Measurements from ENCODE around the gene DIP2C. TPM values are rescaled to one million over a fixed set of nuclear protein-coding genes. Genes with fewer than 3 reads are reported as not detected.
A peak's percentile ranks its signal among the peaks of the same experiment; 100 is the strongest.

DIP2C gene
- total RNA-seq, 2 experiments from 2014 or later, result 0.70 to 0.76 TPM

- Mint-ChIP-seq H3K4me1 (peaks cover 18% of the 10 kb centered on the region), H3K9me3 (no peaks in the 10 kb centered on the region), H3K36me3 (ENCODE audit: low read depth) (peaks cover 3% of the 10 kb centered on the region), H3K4me3 (no peak overlapping the region), H3K27me3 (peaks cover 2% of the 10 kb centered on the region), H3K27ac (no peak overlapping the region)
- POLR2A ChIA-PET, result no interaction called here
- no peak for DNase-seq
- CTCF ChIA-PET, result no interaction called here
Measured at GRCh38 chr10:288316-289200, 400.9 kb downstream of the DIP2C start.

- no peak overlapping the region for H3K27ac Mint-ChIP-seq
- H3K4me3 Mint-ChIP-seq, result no peak overlapping the region
- ChIA-PET CTCF (no interaction called here), POLR2A (interaction anchor here (1.4 kb wide), 1 partner anchor 27 kb away, joined by 3 read pairs; no protein-coding TSS in a partner anchor)
- H3K4me1 Mint-ChIP-seq, result peaks cover 25% of the 10 kb centered on the region
- peaks cover 3% of the 10 kb centered on the region for H3K36me3 Mint-ChIP-seq (ENCODE audit: low read depth)
- no peaks in the 10 kb centered on the region for H3K9me3 Mint-ChIP-seq
- DNase-seq, result no peak
- H3K27me3 Mint-ChIP-seq, result peaks cover 2% of the 10 kb centered on the region
Measured at GRCh38 chr10:287814-288213, 401.7 kb downstream of the DIP2C start.

GRCh38 chr10:287026-287709 is 402.3 kb downstream of the DIP2C start:
- Mint-ChIP-seq H3K36me3 (ENCODE audit: low read depth) (peaks cover 3% of the 10 kb centered on the region), H3K4me1 (peaks cover 32% of the 10 kb centered on the region), H3K4me3 (no peak overlapping the region), H3K27me3 (no peaks in the 10 kb centered on the region), H3K27ac (no peak overlapping the region), H3K9me3 (no peaks in the 10 kb centered on the region)
- CTCF ChIA-PET, result no interaction called here
- no peak for DNase-seq
- POLR2A ChIA-PET, result interaction anchor here (1.4 kb wide), 1 partner anchor 28 kb away, joined by 3 read pairs; no protein-coding TSS in a partner anchor

- Mint-ChIP-seq H3K4me1 (peaks cover 34% of the 10 kb centered on the region), H3K4me3 (no peak overlapping the region), H3K36me3 (ENCODE audit: low read depth) (peaks cover 3% of the 10 kb centered on the region), H3K9me3 (no peaks in the 10 kb centered on the region), H3K27me3 (no peaks in the 10 kb centered on the region), H3K27ac (peak overlapping the region; percentile 25)
- DNase-seq, result no peak
- CTCF ChIA-PET, result interaction anchor here (0.7 kb wide), 1 partner anchor 44 kb away, joined by 3 read pairs; no protein-coding TSS in a partner anchor
- POLR2A ChIA-PET, result no interaction called here
Measured at GRCh38 chr10:285216-285615, 404.3 kb downstream of the DIP2C start.

- H3K4me1 Mint-ChIP-seq, result peaks cover 34% of the 10 kb centered on the region
- H3K4me3 Mint-ChIP-seq, result peak overlapping the region; percentile 38
- CTCF ChIA-PET, result no interaction called here
- H3K9me3 Mint-ChIP-seq, result no peaks in the 10 kb centered on the region
- DNase-seq, result peak; percentile 68
- H3K36me3 Mint-ChIP-seq (ENCODE audit: low read depth), result peaks cover 3% of the 10 kb centered on the region
- POLR2A ChIA-PET, result interaction anchor here (1.0 kb wide), 1 partner anchor 9 kb away, joined by 3 read pairs; no protein-coding TSS in a partner anchor
- H3K27ac Mint-ChIP-seq, result peak overlapping the region; percentile 79
- no peaks in the 10 kb centered on the region for H3K27me3 Mint-ChIP-seq
Measured at GRCh38 chr10:283916-284356, 405.5 kb downstream of the DIP2C start.

- CTCF ChIA-PET, result interaction anchor here (0.5 kb wide), 1 partner anchor 80 kb away, joined by 3 read pairs; no protein-coding TSS in a partner anchor
- peaks cover 3% of the 10 kb centered on the region for H3K36me3 Mint-ChIP-seq (ENCODE audit: low read depth)
- no peaks in the 10 kb centered on the region for H3K27me3 Mint-ChIP-seq
- H3K4me1 Mint-ChIP-seq, result peaks cover 34% of the 10 kb centered on the region
- H3K9me3 Mint-ChIP-seq, result no peaks in the 10 kb centered on the region
- POLR2A ChIA-PET, result interaction anchor here (1.0 kb wide), 1 partner anchor 46 kb away, joined by 3 read pairs; no protein-coding TSS in a partner anchor
- H3K4me3 Mint-ChIP-seq, result no peak overlapping the region
- H3K27ac Mint-ChIP-seq, result no peak overlapping the region
- no peak for DNase-seq
Measured at GRCh38 chr10:283140-283479, 406.4 kb downstream of the DIP2C start.

- Mint-ChIP-seq H3K9me3 (no peaks in the 10 kb centered on the region), H3K27me3 (no peaks in the 10 kb centered on the region), H3K36me3 (ENCODE audit: low read depth) (peaks cover 3% of the 10 kb centered on the region), H3K4me3 (no peak overlapping the region), H3K27ac (no peak overlapping the region), H3K4me1 (peaks cover 34% of the 10 kb centered on the region)
- POLR2A ChIA-PET, result interaction anchor here (1.0 kb wide), 1 partner anchor 47 kb away, joined by 3 read pairs; no protein-coding TSS in a partner anchor
- DNase-seq, result no peak
- CTCF ChIA-PET, result interaction anchor here (0.5 kb wide), 1 partner anchor 81 kb away, joined by 3 read pairs; no protein-coding TSS in a partner anchor
Measured at GRCh38 chr10:282294-283139, 407.0 kb downstream of the DIP2C start.

- Mint-ChIP-seq H3K9me3 (no peaks in the 10 kb centered on the region), H3K4me1 (peaks cover 27% of the 10 kb centered on the region), H3K27me3 (peaks cover 2% of the 10 kb centered on the region), H3K4me3 (no peak overlapping the region), H3K27ac (no peak overlapping the region), H3K36me3 (ENCODE audit: low read depth) (peaks cover 3% of the 10 kb centered on the region)
- POLR2A ChIA-PET, result no interaction called here
- DNase-seq, result no peak
- CTCF ChIA-PET, result interaction anchor here (1.0 kb wide), 1 partner anchor 10 kb away, joined by 3 read pairs; no protein-coding TSS in a partner anchor
Measured at GRCh38 chr10:279655-280054, 409.8 kb downstream of the DIP2C start.

- ChIA-PET CTCF (interaction anchor here (1.0 kb wide), 1 partner anchor 10 kb away, joined by 3 read pairs; no protein-coding TSS in a partner anchor), POLR2A (no interaction called here)
- peaks cover 2% of the 10 kb centered on the region for H3K27me3 Mint-ChIP-seq
Measured at GRCh38 chr10:279232-279631, 410.2 kb downstream of the DIP2C start.

GRCh38 chr10:278707-279106 is 410.8 kb downstream of the DIP2C start:
- no peak overlapping the region for H3K4me3 Mint-ChIP-seq
- no peaks in the 10 kb centered on the region for H3K36me3 Mint-ChIP-seq (ENCODE audit: low read depth)
- POLR2A ChIA-PET, result no interaction called here
- H3K27me3 Mint-ChIP-seq, result peaks cover 2% of the 10 kb centered on the region
- H3K9me3 Mint-ChIP-seq, result no peaks in the 10 kb centered on the region
- H3K4me1 Mint-ChIP-seq, result peaks cover 18% of the 10 kb centered on the region
- CTCF ChIA-PET, result interaction anchor here (1.0 kb wide), 1 partner anchor 9 kb away, joined by 3 read pairs; no protein-coding TSS in a partner anchor
- DNase-seq, result no peak
- no peak overlapping the region for H3K27ac Mint-ChIP-seq

More at GRCh38 chr10:279232-279631, 410.2 kb downstream of the DIP2C start:
- H3K4me3 Mint-ChIP-seq, result no peak overlapping the region
- no peak overlapping the region for H3K27ac Mint-ChIP-seq
- H3K36me3 Mint-ChIP-seq (ENCODE audit: low read depth), result peaks cover 2% of the 10 kb centered on the region
- H3K4me1 Mint-ChIP-seq, result peaks cover 23% of the 10 kb centered on the region
- no peaks in the 10 kb centered on the region for H3K9me3 Mint-ChIP-seq
- DNase-seq, result no peak

- CTCF ChIA-PET, result no interaction called here
- H3K27me3 Mint-ChIP-seq, result peaks cover 2% of the 10 kb centered on the region
- no peaks in the 10 kb centered on the region for H3K9me3 Mint-ChIP-seq
- H3K36me3 Mint-ChIP-seq (ENCODE audit: low read depth), result no peaks in the 10 kb centered on the region
- peaks cover 10% of the 10 kb centered on the region for H3K4me1 Mint-ChIP-seq
- POLR2A ChIA-PET, result no interaction called here
- no peak for DNase-seq
- no peak overlapping the region for H3K4me3 Mint-ChIP-seq
- no peak overlapping the region for H3K27ac Mint-ChIP-seq
Measured at GRCh38 chr10:277963-278362, 411.5 kb downstream of the DIP2C start.

- H3K4me1 Mint-ChIP-seq, result peaks cover 4% of the 10 kb centered on the region
- no peak for DNase-seq
- no peaks in the 10 kb centered on the region for H3K9me3 Mint-ChIP-seq
- ChIA-PET CTCF (no interaction called here), POLR2A (no interaction called here)
- no peak overlapping the region for H3K4me3 Mint-ChIP-seq
- peaks cover 2% of the 10 kb centered on the region for H3K27me3 Mint-ChIP-seq
- no peak overlapping the region for H3K27ac Mint-ChIP-seq
- no peaks in the 10 kb centered on the region for H3K36me3 Mint-ChIP-seq (ENCODE audit: low read depth)
Measured at GRCh38 chr10:275680-276079, 413.8 kb downstream of the DIP2C start.

Data from activated CD4-positive, alpha-beta memory T cell treated with anti-CD3 and anti-CD28 coated beads, Interleukin-2, amount 10 ng/mL, durations not matched to agents 7 days and 5 days (primary cell).